ENCODE data around the gene MUC3A. TPM values are rescaled to one million over a fixed set of nuclear protein-coding genes. Genes with fewer than 3 reads are reported as not detected.
A peak's percentile ranks its signal among the peaks of the same experiment; 100 is the strongest.

Gene MUC3A
- total RNA-seq, 1 experiment from 2014 or later = not detected

DNA sequence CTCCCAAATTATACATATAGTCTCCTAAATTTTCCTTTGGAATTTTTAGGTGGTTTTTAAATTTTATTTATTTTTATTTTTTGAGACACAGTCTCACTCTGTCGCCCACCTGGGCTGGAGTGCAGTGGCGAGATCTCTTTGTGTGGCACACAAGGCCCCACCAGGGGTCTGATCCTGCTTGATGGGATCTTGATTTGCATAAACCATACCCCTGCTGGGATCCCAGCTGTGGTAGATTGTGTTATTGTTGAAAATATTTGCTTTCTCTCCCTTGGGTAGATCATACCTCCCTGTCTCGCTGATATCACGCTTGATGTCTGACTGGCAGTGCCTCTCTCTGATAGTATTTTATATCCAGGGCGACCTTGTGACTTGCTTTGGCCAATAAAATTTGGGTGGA, 5.6 kb upstream of the MUC3A start:
- no peak for DNase-seq (ENCODE audit: low read depth)

DNA sequence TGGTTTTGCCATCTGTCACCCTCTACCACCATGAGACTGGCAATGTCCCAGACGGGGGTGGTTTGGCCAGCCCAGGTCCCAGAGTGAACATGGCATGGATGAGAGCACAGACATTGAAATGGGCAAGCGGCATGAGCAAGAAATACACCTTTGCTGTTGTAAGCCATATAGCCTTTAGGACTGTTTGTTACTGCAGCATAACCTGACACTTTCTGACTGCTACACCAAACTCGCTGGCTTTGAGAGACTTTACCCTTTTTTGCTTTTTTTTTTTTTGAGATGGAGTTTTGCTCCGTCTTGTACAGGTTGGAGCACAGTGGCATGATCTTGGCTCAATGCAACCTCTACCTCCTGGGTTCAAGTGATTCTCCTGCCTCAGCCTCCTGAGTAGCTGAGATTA, 5.2 kb upstream of the MUC3A start:
- DNase-seq (ENCODE audit: low read depth) = no peak

DNA sequence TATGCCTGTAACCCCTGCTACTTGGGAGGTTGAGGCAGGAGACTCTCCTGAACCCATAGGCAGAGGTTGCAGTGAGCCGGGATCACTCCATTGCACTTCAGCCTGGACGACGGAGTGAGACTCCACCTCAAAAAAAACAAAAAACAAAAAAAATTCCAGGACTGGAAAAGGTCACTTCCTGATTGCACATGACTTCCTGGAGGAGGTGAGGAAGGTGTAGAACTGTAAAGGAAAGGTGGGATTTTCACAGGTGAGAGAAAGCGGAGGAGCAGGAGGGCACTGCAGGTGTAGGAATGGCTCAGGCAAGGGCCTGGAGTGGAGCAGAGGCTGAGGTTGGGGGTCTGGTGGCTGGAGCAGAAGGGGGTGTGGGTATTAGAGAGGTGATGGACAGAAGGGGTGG, 3.2 kb upstream of the MUC3A start:
- no peak for DNase-seq (ENCODE audit: low read depth)

DNA sequence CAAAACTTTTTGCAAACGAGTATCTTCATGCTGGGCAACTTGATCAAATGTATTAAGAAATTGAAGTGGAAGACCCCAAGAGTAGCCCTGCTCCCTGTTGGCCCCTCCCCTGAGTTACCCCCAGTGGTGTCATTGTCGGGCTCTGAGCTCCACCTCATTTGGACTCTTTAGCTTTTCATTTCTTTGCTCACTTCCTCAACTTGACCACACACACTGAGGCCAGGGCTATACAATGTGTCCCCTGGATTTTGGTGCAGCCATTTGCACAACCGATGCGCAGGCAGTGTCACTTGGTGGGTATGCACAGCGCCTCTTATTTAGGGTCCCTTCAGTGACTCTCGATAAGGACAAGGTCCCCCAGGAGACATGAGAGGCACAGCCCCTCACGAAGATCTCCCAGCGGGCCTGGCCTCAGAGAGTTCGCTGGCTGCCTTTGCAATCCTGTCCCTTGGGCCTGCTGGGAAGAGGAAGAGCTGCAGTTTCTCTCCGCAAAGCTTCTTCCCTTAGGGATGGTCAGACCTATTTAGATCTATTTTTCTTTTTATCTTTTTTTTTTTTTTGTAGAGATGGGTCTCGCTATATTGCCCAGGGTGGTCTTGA, 2.5 kb upstream of the MUC3A start:
- DNase-seq (ENCODE audit: low read depth) = no peak

DNA sequence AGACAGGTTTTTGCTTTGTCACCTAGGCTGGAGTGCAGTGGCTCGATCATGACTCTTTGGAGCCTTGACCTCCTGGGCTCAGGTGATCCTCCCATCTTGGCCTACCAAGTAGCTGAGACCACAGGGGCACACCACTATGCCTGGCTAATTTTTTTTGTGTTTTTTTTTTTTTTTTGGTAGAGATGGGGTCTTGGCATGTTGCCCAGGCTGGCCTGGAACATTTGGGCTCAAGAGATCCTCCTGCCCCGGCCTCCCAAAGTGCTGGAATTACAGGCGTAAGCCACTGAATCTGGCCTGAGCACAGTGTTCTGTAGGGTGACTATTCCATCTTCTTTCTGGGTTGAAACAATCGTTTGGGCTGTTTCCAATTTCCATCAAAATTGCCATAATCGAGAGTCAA, 1.5 kb upstream of the MUC3A start:
- no peak for DNase-seq (ENCODE audit: low read depth)

DNA sequence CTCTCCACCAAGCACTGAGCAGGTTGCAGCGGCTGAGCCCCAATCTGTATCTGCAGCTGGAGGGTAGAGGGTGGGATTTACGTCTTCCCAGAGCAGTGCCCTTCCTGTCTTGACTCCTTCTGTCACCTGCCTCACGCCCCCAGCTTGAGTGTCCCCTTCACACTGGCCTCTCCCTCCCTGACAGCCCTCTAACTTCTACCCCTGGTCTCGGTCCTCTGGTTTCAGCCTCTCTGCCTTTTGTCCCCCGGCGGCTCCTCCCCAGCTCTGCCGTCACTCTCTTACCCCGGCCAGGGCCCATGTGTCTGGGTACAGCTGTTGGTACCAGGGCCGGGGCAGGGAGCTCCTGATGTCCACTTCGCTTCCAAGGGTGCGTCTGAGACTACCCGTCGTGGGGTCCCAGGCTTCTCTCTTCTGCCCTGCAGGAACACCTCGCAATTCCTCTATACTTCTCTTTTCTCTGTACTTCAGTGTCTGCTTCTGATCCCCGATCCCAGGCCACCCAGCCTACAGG, 654 bp downstream of the MUC3A start:
- no peak for DNase-seq (ENCODE audit: low read depth)

DNA sequence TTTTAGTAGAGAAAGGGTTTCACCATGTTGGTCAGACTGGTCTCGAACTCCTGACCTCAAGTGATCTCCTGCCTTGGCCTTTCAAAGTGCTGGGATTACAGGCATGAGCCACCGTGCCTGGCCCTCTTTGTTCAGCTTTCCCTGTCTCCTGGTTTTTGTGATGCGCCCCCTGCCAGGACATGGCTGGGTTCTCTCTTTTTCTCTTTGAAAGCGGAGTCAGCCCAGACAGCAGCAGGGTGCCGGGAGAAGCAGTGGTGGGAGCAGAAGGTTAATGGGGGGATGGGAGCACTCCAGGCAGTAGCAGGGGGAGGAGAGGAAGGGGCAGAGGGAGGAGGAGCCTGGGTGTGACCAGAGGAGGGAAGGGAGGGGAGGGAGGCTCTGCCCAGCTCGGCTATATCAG, 1.8 kb downstream of the MUC3A start:
- DNase-seq (ENCODE audit: low read depth) = no peak

DNA sequence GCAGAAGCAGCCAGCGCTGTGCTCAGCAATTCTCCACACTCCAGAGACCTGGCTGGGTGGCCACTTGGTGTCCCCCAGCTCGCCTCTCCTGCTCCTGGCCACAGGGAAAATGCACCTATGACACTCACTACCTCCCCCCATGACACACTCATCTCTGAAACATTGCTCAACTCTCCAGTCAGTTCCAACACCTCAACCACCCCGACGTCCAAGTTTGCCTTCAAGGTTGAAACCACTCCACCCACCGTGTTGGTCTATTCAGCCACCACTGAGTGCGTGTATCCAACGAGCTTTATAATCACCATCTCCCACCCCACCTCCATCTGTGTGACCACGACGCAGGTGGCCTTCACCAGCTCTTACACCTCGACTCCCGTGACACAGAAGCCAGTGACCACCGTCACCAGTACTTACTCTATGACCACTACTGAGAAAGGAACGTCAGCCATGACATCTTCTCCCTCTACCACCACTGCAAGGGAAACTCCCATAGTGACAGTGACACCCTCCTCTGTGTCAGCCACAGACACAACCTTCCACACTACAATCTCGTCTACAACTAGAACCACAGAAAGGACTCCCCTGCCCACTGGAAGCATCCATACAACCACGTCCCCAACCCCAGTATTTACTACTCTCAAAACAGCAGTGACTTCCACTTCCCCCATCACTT, 2.7 kb downstream of the MUC3A start:
- no peak for DNase-seq (ENCODE audit: low read depth)

DNA sequence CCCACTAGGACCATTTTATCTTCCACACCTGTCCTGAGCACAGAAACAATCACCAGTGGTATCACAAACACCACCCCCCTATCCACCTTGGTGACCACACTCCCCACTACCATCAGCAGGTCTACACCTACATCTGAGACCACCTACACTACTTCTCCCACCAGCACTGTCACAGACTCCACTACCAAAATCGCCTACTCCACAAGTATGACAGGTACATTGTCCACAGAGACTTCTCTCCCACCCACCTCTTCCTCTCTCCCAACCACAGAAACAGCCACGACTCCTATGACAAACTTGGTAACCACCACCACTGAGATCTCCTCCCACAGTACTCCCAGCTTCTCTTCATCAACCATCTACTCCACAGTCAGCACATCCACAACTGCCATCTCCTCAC, 3.3 kb downstream of the MUC3A start:
- no peak for DNase-seq (ENCODE audit: low read depth)

DNA sequence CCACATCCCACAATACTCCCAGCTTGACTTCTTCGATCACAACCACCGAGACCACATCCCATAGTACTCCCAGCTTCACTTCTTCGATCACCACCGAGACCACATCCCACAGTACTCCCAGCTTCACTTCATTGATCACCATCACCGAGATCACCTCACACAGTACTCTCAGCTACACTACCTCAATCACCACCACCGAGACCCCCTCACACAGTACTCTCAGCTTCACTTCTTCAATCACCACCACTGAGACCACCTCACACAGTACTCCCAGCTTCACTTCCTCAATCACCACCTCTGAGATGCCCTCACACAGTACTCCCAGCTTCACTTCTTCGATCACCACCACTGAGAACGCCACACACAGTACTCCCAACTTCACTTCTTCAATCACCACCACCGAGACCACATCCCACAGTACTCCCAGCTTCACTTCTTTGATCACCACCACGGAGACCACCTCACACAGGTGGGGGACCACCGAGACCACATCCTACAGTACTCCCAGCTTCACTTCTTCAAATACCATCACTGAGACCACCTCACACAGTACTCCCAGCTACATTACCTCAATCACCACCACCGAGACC, 8.6 kb downstream of the MUC3A start:
- peak; percentile 37 for DNase-seq (ENCODE audit: low read depth)

DNA sequence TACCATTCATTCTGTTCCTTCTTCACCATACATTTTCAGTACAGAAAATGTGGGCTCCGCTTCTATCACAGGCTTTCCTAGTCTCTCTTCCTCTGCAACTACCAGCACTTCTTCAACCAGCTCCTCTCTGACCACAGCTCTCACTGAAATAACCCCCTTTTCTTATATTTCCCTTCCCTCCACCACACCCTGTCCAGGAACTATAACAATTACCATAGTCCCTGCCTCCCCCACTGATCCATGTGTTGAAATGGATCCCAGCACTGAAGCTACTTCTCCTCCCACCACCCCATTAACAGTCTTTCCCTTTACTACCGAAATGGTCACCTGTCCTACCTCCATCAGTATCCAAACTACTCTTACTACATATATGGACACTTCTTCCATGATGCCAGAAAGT, 10.6 kb downstream of the MUC3A start:
- no peak for DNase-seq (ENCODE audit: low read depth)

DNA sequence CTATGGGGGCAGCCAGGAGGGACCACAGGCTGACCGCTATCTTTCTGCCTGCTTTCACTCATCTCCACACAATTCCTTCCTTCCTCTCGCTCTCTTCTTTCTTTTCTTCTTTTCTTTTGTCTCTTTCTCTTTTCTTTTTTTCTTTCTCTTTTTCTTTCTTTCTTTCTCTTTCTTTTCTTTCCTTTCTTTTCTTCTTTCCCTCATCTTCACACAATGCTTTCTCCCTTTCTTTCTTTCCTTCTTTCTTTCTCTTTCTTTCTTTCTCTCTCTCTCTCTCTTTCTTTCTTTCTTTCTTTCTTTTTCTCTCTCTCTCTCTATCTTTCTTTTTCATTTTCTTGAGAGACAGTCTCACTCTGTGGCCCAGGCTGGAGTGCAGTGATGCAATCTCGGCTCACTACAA, 13.2 kb downstream of the MUC3A start:
- no peak for DNase-seq (ENCODE audit: low read depth)

DNA sequence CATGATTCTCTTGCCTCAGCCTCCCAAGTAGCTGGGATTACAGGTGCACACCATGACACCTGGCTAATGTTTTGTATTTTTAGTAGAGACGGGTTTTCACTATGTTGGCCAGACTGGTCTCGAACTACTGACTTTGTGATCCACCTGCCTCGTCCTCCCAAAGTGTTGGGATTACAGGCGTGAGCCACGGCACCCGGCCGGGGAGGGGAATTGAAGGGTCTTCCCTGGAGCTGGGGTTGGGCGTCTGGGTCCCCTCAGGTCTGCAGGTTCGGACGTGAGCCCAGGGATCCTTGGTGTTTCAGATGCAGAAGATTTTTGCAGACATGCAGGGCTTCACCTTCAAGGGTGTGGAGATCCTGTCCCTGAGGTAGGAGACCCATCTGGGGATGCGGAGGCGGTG, 14.1 kb downstream of the MUC3A start:
- DNase-seq (ENCODE audit: low read depth) = no peak

DNA sequence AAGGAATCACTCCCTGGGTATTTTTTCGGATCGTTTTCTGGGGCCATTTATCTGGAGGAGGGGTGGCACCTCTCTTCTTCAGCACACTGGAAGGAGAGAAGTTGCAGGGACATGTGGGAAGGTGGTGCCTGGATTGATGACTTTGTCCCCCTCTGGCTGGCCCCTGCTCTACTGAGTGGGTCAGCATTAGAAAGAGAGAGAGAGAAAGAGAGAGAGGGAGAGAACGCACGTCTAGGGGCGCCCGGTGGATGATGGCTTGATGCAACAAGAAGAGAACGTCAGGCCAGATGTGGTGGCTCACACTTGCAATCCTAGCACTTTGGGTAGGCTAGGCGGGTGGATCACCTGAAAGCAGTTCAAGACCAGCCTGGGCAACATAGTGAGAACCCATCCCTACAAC, 14.5 kb downstream of the MUC3A start:
- no peak for DNase-seq (ENCODE audit: low read depth)

DNA sequence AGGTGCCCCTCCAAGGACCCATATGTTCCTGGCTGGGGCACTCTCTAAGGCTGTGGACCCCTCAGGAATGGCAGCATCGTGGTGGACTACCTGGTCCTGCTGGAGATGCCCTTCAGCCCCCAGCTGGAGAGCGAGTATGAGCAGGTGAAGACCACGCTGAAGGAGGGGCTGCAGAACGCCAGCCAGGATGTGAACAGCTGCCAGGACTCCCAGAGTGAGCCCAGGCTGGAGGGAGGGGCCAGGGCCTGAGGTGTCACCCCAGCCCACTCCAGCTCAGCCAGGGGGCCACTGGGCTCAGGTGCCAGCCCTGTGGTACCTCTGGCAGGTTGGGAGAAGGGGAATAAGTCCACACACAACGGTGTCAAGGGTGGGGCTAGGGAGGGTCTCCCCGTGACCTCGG, 15.3 kb downstream of the MUC3A start:
- no peak for DNase-seq (ENCODE audit: low read depth)

DNA sequence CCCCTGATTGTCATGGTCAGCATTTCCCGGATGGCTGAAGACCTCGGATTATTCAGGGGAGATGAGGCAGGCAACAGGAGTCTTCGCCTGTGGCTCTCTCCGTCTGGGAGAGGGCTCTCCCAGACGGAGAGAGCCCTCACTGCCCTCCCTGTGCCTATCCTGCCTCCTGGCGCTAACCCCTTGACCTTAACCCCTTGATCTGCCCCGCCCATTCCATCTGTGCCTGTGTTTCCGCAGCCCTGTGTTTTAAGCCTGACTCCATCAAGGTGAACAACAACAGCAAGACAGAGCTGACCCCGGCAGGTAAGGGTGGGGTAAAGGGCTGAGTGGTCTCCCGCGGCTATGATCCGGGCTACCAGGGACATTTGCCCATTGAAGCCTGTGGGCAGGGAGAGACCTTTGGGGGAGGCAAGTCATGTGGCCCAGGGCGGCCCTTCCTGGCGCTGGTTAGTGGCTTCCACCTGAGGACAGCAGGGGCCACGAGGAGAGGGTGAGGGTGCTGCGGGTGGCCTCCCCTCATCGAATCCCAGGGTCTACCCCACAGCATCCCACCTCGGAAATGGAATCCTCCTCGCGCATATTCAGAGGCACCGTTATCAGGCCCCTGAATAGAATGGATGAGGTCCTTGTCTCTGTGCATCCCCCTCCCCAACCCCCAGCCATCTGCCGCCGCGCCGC, 15.8 kb downstream of the MUC3A start:
- no peak for DNase-seq (ENCODE audit: low read depth)

DNA sequence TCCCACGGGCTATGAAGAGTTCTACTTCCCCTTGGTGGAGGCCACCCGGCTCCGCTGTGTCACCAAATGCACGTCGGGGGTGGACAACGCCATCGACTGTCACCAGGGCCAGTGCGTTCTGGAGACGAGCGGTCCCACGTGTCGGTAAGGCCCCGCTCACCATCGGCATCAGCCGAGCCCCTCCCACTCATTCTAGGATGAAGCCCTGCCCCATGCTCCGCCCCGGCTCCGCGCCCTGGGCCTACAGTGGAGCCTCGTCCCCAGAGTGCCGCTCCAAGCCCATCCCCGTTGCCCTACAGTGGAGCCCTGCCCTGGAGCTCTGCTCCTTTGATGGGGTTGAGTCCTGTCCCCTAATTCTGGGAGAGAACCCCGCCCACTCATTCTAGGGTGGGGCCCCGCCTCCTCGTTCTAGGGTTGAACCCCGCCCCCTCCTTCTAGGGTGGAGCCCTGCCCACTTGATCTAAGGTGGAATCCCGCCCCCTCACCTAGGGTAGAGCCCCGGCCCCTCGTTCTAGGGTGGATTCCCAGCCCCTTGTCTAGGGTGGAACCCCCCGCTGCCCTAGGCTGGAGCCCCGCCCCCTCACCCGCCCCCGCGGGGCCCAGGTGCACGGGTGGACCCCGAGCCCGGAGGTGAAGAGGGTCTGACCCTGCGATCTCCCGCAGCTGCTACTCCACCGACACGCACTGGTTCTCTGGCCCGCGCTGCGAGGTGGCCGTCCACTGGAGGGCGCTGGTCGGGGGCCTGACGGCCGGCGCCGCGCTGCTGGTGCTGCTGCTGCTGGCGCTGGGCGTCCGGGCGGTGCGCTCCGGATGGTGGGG, 16.6 kb downstream of the MUC3A start:
- DNase-seq (ENCODE audit: low read depth) = no peak

DNA sequence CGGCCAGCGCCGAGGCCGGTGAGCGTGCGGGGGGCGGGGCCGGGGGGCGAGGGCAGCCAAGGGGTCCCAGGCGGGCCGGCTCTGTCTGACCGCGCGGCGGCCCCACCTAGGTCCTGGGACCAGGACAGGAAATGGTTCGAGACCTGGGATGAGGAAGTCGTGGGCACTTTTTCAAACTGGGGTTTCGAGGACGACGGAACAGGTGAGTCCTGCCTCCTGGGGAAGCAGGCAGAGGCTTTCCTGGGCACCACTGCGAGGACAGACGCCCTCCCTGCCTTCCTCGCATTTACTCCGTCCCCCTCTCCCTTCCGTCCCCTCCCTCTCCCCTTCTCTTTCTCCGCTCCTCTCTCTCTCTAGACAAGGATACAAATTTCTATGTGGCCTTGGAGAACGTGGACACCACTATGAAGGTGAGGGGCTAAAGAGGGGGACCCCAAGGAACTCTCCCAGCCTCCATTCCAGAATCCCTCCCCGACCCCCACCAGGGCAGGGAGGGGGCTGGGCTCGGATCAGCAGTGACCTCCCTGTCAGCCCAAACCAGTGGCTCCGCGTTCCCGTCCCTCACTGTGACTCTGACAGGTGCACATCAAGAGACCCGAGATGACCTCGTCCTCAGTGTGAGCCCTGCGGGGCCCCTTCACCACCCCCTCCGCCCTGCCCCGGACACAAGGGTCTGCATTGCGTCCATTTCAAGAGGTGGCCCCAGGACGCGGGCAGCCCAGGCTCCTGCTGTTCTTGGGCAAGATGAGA, 17.4 kb downstream of the MUC3A start:
- DNase-seq (ENCODE audit: low read depth) = no peak

DNA sequence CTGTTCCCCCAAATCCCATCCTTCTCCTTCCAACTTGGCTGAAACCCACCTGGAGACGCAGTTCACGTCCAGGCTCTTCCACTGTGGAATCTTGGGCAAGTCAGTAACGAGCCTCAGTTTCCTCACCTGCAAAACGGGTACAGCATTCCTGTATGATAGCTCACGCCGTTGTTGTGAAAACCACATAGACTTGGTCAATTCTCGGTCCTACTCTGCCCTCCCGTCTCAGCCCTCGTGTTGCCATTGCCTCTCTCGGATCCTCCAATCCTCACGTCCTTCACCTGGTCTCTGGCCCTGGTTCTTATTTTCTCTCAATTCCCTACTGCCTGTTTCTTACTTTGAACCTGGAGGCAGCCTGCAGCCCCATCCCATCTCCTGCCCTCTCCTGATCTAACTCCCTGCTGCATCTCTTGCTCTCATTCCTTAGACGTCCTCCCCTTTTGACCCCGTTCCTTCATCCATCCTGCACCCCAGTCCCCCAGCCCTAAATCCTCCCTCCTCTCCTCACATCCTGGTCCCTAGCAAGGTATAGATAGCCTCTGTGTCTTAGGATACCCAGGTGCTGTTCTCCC, 18.0 kb downstream of the MUC3A start:
- DNase-seq (ENCODE audit: low read depth) = no peak

DNA sequence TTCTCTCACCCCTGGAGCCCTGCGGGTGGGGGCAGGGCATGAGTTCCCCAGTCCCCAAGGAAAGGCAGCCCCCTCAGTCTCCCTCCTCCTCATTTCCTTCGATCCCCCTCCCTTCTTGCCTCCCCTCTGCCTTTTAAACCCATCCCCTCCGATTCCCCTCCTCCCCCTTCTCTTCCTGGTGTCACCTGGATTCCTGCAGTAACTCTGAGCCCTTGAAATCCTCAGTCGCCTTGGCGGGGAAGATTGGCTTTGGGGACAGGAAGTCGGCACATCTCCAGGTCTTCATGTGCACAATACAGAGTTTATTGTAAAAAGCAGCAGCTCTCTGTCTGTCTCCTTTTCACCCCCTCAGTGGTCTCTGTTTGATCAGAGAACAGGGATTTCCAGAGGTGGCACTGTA, 18.7 kb downstream of the MUC3A start:
- DNase-seq (ENCODE audit: low read depth) = no peak

All from HT1080 (cell line).